ENCODE results near the gene PPIE.

GRCh38 chr1:39760074-39761008 is 21.7 kb downstream of the PPIE start:
- TF ChIP-seq POLR2A (IDR thresholded peaks at IDR 0.05): no peak
- TF ChIP-seq CTCF (IDR thresholded peaks at IDR 0.05): no peak
- no peak for TF ChIP-seq EP300 (IDR thresholded peaks at IDR 0.05)

Measured in gastroesophageal sphincter (tissue), 3 donors.